Astrocyte of the cerebellum (primary cell): ENCODE measurements around the gene OAS1.

Source experiments
- DNase-seq: peaks from one replicate; pipeline ENCODE4 v3.0.0-alpha.2; 2011; ENCODE audit warnings: low read depth
- H3K4me3 ChIP-seq: 2 replicates; pipeline ENCODE4 v1.5.1; 2011; ENCODE audit warnings: mild to moderate bottlenecking, low read depth, low read length, moderate library complexity
- CTCF ChIP-seq: IDR thresholded peaks from 2 replicates; pipeline ENCODE4 v1.5.1; 2012; ENCODE audit warnings: low read length, low read depth, moderate library complexity, mild to moderate bottlenecking; ENCODE audit errors: missing control alignments
- in situ Hi-C: cut with HindIII; loops from 2 replicates; pipeline ENCODE4 v1.10.0; 2017; ENCODE audit warnings: low sequenced_read_pairs

OAS1 gene

GRCh38 chr12:112961536-112961935 is 54.8 kb downstream of the OAS1 start:
- in situ Hi-C loops, result no loop called here
- TF ChIP-seq CTCF, result no peak
- no peak for DNase-seq
- no peak overlapping the region for H3K4me3 ChIP-seq

GRCh38 chr12:112962561-112962960 is 55.8 kb downstream of the OAS1 start:
- in situ Hi-C loops, result no loop called here
- no peak overlapping the region for H3K4me3 ChIP-seq
- no peak for TF ChIP-seq CTCF
- no peak for DNase-seq

- no peak overlapping the region for H3K4me3 ChIP-seq
- no peak for DNase-seq
- no peak for TF ChIP-seq CTCF
- in situ Hi-C loops, result no loop called here
Measured at GRCh38 chr12:112963227-112963861, 56.6 kb downstream of the OAS1 start.

- no peak for TF ChIP-seq CTCF
- in situ Hi-C loops, result no loop called here
Measured at GRCh38 chr12:112964067-112964670, 57.4 kb downstream of the OAS1 start.

GRCh38 chr12:112964915-112965314 is 58.2 kb downstream of the OAS1 start:
- no peak overlapping the region for H3K4me3 ChIP-seq
- no peak for DNase-seq
- TF ChIP-seq CTCF, result no peak
- in situ Hi-C loops, result no loop called here

More at GRCh38 chr12:112964067-112964670, 57.4 kb downstream of the OAS1 start:
- no peak for DNase-seq
- H3K4me3 ChIP-seq, result no peak overlapping the region

GRCh38 chr12:112965643-112966042 is 58.9 kb downstream of the OAS1 start:
- H3K4me3 ChIP-seq, result no peak overlapping the region
- DNase-seq, result no peak
- TF ChIP-seq CTCF, result no peak
- in situ Hi-C loops, result no loop called here

- DNase-seq, result no peak
- TF ChIP-seq CTCF, result no peak
- in situ Hi-C loops, result no loop called here
- H3K4me3 ChIP-seq, result no peak overlapping the region
Measured at GRCh38 chr12:112967306-112967705, 60.5 kb downstream of the OAS1 start.
